ENCODE measurements around the gene PARVB.

DNA sequence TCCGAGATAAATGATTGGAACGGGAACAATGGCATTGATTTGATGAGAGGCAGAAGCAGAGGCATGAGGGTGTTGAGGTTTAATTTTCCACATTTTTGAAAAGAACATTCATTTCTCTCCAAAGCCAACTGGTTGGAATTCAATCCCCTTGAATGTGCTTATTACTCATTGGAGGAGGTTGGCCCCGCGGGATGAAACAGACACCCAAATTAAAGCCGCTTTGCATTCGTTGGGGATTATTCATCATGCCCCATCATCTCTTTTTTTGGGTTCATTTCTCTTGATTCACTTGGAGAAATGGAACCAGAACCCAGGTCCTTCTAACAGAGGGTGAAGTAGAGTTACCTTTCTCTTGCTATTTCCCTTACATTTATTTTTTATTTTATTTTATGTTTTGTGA, 109.1 kb downstream of the PARVB start:
- TF ChIP-seq, protein P1, sequence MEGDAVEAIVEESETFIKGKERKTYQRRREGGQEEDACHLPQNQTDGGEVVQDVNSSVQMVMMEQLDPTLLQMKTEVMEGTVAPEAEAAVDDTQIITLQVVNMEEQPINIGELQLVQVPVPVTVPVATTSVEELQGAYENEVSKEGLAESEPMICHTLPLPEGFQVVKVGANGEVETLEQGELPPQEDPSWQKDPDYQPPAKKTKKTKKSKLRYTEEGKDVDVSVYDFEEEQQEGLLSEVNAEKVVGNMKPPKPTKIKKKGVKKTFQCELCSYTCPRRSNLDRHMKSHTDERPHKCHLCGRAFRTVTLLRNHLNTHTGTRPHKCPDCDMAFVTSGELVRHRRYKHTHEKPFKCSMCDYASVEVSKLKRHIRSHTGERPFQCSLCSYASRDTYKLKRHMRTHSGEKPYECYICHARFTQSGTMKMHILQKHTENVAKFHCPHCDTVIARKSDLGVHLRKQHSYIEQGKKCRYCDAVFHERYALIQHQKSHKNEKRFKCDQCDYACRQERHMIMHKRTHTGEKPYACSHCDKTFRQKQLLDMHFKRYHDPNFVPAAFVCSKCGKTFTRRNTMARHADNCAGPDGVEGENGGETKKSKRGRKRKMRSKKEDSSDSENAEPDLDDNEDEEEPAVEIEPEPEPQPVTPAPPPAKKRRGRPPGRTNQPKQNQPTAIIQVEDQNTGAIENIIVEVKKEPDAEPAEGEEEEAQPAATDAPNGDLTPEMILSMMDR (IDR thresholded peaks at IDR 0.05 in 4 of 5, conservative IDR thresholded peaks at IDR 0.05 in 1 of 5) = no peak
- no peak for TF ChIP-seq POLR2A (IDR thresholded peaks at IDR 0.05)

Measured in gastrocnemius medialis (tissue), 4 donors.